PFSK-1 (cell line): ENCODE results near the gene PLEKHH1.

Source experiments
- POLR2AphosphoS5 ChIP-seq: IDR thresholded peaks from 2 replicates; pipeline ENCODE4 v1.6.1; 2012; ENCODE audit warnings: low read depth, mild to moderate bottlenecking, control low read depth, low read length, moderate library complexity
- REST ChIP-seq, 2 experiments: IDR thresholded peaks; 2 replicates each; pipeline versions ENCODE4 v1.6.1 to v1.8.0; 2011 to 2012; ENCODE audit warnings: low read depth in 2 of 2, low read length in 2 of 2, control low read depth in 1 of 2, inconsistent platforms in 1 of 2, mild to moderate bottlenecking in 1 of 2, moderate library complexity in 1 of 2; ENCODE audit not compliant: insufficient read depth in 1 of 2

GRCh38 chr14:67486890-67487289 lies 46.2 kb upstream of the PLEKHH1 start:
- no peak for TF ChIP-seq REST (IDR thresholded peaks at IDR 0.05; ENCODE audit: insufficient read depth in 1 of 2, low read depth in 2 of 2, low read length in 2 of 2)
- no peak for TF ChIP-seq POLR2AphosphoS5
